Measurements from ENCODE around the gene USP50.

- TF ChIP-seq CTCF (conservative IDR thresholded peaks at IDR 0.05 in 1 of 2, IDR thresholded peaks at IDR 0.05 in 1 of 2; ENCODE audit: low read depth in 1 of 2, low read length in 2 of 2) (no peak), EZH2 (IDR thresholded peaks at IDR 0.05; ENCODE audit: low read length, missing control alignments) (no peak)
These were observed 17.3 kb upstream of the USP50 start for GRCh38 chr15:50563756-50564155.
